GM23338 (cell line): Measurements from ENCODE around the gene CATSPERD. TPM values are rescaled to one million over a fixed set of nuclear protein-coding genes. Genes with fewer than 3 reads are reported as not detected.

Experiments
- ATAC-seq: fragments of 200-7000 bp; cut with Tn5 transposase; 3 replicates; pipeline ENCODE4 v1.9.1; 2020
- DNase-seq: peaks from one replicate; pipeline ENCODE4 v3.0.0-alpha.2; 2015; ENCODE audit warnings: low spot score
- H2AFZ ChIP-seq: fragments of 200-600 bp; sonication (generic); 2 replicates; pipeline ENCODE4 v1.8.0; 2016; ENCODE audit warnings: antibody characterized with exemption, mild to moderate bottlenecking, moderate library complexity
- H3F3A ChIP-seq: fragments of 200-600 bp; sonication (generic); replicated peaks from 2 replicates; pipeline ENCODE4 v1.8.0; 2017; ENCODE audit warnings: antibody characterized with exemption, mixed run types, low read depth
- H3K27ac ChIP-seq: fragments of 200-600 bp; sonication (generic); 2 replicates; pipeline ENCODE4 v1.6.1; 2016; ENCODE audit warnings: low read depth
- H3K27me3 ChIP-seq: fragments of 200-600 bp; sonication (generic); 2 replicates; pipeline ENCODE4 v1.8.0; 2016; ENCODE audit warnings: mild to moderate bottlenecking, mixed run types, moderate library complexity; ENCODE audit not compliant: insufficient read depth
- H3K36me3 ChIP-seq: fragments of 200-600 bp; sonication (generic); 2 replicates; pipeline ENCODE4 v1.8.0; 2016; ENCODE audit warnings: mild to moderate bottlenecking; ENCODE audit not compliant: insufficient read depth
- H3K4me1 ChIP-seq: fragments of 200-600 bp; sonication (generic); 2 replicates; pipeline ENCODE4 v1.8.0; 2016; ENCODE audit warnings: mild to moderate bottlenecking, moderate library complexity; ENCODE audit not compliant: insufficient read depth
- H3K4me2 ChIP-seq: fragments of 200-600 bp; sonication (generic); 2 replicates; pipeline ENCODE4 v1.7.1; 2017; ENCODE audit warnings: mixed run types
- H3K4me3 ChIP-seq: fragments of 200-600 bp; sonication (generic); 2 replicates; pipeline ENCODE4 v1.6.1; 2016; ENCODE audit warnings: mixed run types
- H3K79me2 ChIP-seq: fragments of 200-600 bp; sonication (generic); replicated peaks from 2 replicates; pipeline ENCODE4 v1.8.0; 2017; ENCODE audit warnings: mild to moderate bottlenecking; ENCODE audit not compliant: insufficient read depth
- H3K9me2 ChIP-seq: fragments of 200-600 bp; sonication (generic); 2 replicates; pipeline ENCODE4 v1.8.0; 2017; ENCODE audit not compliant: insufficient read depth
- H4K20me1 ChIP-seq: fragments of 200-600 bp; sonication (generic); replicated peaks from 2 replicates; pipeline ENCODE4 v1.8.0; 2017; ENCODE audit warnings: mild to moderate bottlenecking; ENCODE audit not compliant: insufficient read depth
- H3K27ac Mint-ChIP-seq: 2 replicates; pipeline ENCODE4 v1.8.0; 2020; ENCODE audit warnings: inconsistent platforms, mild to moderate bottlenecking, moderate library complexity, mixed read lengths
- H3K27me3 Mint-ChIP-seq: 3 replicates; pipeline ENCODE4 v1.8.0; 2022; ENCODE audit warnings: low read depth, mild to moderate bottlenecking, moderate library complexity, mixed read lengths, inconsistent platforms; ENCODE audit not compliant: insufficient read depth, poor library complexity
- H3K36me3 Mint-ChIP-seq: 3 replicates; pipeline ENCODE4 v1.8.0; 2021; ENCODE audit warnings: low read depth, mild to moderate bottlenecking, inconsistent platforms, moderate library complexity, mixed read lengths
- H3K4me1 Mint-ChIP-seq: 3 replicates; pipeline ENCODE4 v1.8.0; 2020; ENCODE audit warnings: mild to moderate bottlenecking, inconsistent platforms, mixed read lengths
- H3K4me3 Mint-ChIP-seq: 3 replicates; pipeline ENCODE4 v1.8.0; 2021; ENCODE audit warnings: moderate library complexity, mild to moderate bottlenecking, inconsistent platforms, mixed read lengths
- H3K9me3 Mint-ChIP-seq: 3 replicates; pipeline ENCODE4 v1.8.0; 2020; ENCODE audit warnings: moderate library complexity, mild to moderate bottlenecking, inconsistent platforms, mixed read lengths
- EZH2 ChIP-seq: fragments of 200-600 bp; sonication (generic); IDR thresholded peaks from one replicate; pipeline ENCODE4 v1.8.0; 2017; ENCODE audit warnings: antibody characterized with exemption, mild to moderate bottlenecking, low read depth; ENCODE audit not compliant: unreplicated experiment
- POLR2AphosphoS5 ChIP-seq: IDR thresholded peaks from 2 replicates; pipeline ENCODE4 v1.6.1; 2016; ENCODE audit warnings: antibody characterized with exemption, low read depth
- STAT1 ChIP-seq: IDR thresholded peaks from one replicate; pipeline ENCODE4 v1.6.1; 2016; ENCODE audit warnings: antibody characterized with exemption; ENCODE audit not compliant: unreplicated experiment
- ZNF462 ChIP-seq: fragments of 250-450 bp; sonication (Bioruptor Pico); IDR thresholded peaks from 2 replicates; pipeline ENCODE4 v1.5.0; 2020; ENCODE audit warnings: mild to moderate bottlenecking, moderate library complexity
- polyA plus RNA-seq: library from polyadenylated mRNA; unstranded; fragments of >200 nt; fragmentation: Nextera tagmentation; extraction: Ambion mirVana; gene quantifications from 2 replicates; pipeline ENCODE4 v1.2.1, GENCODE V29; 2016
- total RNA-seq: library from RNA; depleted of rRNA; stranded (reverse); fragments of >200 nt; shearing (Covaris generic); gene quantifications from 2 replicates; pipeline ENCODE4 v1.2.3, GENCODE V29; 2014

The CATSPERD gene
- total and polyA plus RNA-seq, 2 experiments from 2014 or later = 0.17 TPM; not detected in 1

GRCh38 chr19:5808120-5808816 lies 87.8 kb downstream of the CATSPERD start (continued):
- TF ChIP-seq ZNF462 (no peak), POLR2AphosphoS5 (no peak)

GRCh38 chr19:5809053-5809452 lies 88.6 kb downstream of the CATSPERD start:
- Mint-ChIP-seq H3K36me3 (no peaks in the 10 kb centered on the region; the same call in 2 of the 3 replicates), H3K27ac (no peak overlapping the region), H3K4me3 (no peak overlapping the region), H3K4me1 (peaks cover 13% of the 10 kb centered on the region), H3K27me3 (peaks cover 25% of the 10 kb centered on the region), H3K9me3 (no peaks in the 10 kb centered on the region; the same call in 2 of the 3 replicates)
- Histone ChIP-seq H3K79me2 (no peaks in the 10 kb centered on the region), H3K4me1 (peaks cover 6% of the 10 kb centered on the region; the same call in 1 of the 2 replicates), H3K27me3 (peaks cover 5% of the 10 kb centered on the region; the same call in 1 of the 2 replicates), H3K9me2 (no peaks in the 10 kb centered on the region), H3K4me2 (no peak overlapping the region), H3F3A (no peaks in the 10 kb centered on the region), H4K20me1 (no peaks in the 10 kb centered on the region; the same call in 1 of the 2 replicates), H3K4me3 (no peak overlapping the region), H3K27ac (no peak overlapping the region), H3K36me3 (no peaks in the 10 kb centered on the region), H2AFZ (no peak overlapping the region)
- TF ChIP-seq EZH2 (no peak), STAT1 (no peak)
- DNase-seq (no peak), ATAC-seq (no peak)
